ENCODE results near the gene ARHGAP4.

The ARHGAP4 gene

DNA sequence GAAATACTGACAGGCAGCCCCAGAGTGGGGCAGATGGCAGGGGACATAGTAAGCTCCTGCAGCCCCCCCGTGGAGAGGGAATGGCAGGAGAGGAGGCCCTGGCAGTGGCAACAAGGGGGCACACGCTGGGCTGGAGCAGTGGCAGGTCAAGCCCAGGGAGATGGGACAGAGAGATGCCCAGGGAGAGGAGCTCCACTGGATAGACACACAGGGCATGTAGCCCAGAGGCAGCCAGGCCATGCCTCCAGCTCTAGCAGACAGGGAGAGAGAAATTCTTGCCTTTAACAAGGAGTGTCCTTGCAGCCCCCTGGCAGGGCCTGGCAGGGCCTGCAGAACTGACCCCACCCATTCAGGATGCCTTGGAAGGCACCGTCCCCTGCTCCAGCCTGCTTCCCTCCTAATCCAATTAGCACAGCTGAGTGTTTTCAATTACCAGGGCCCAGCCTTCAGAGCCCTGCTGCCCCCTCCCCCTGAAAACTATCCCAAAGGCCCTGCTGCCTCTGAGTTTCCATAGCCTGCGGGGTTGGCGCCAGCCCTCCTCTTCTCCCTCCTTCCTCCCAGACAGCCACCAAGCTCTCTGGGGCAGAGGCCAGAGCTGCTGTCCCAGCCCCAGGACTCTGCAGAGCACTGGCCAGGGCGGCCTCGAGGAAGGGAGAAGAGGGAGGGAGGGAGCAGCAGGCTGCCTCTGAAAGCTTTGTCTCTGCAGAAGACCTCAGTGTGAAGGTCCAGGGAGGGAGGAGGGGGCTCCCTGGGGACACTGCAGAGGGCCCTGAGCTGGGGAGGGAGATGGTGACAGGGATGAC is 52.6 kb downstream of the ARHGAP4 start:
- H3K36me3 ChIP-seq (ENCODE audit: control insufficient read depth, low read depth, low read length), result no peaks in the 10 kb centered on the region
- peaks cover 3% of the 10 kb centered on the region for H3K9me3 ChIP-seq (ENCODE audit: control insufficient read depth, low read depth, low read length)
- no peak overlapping the region for H3K4me3 ChIP-seq (ENCODE audit: low read length)
- no peak overlapping the region for H3K27ac ChIP-seq (ENCODE audit: low read length)
- no peaks in the 10 kb centered on the region for H3K27me3 ChIP-seq (ENCODE audit: control insufficient read depth, insufficient read depth, low read length)
- H3K9ac ChIP-seq (ENCODE audit: low read length), result no peak overlapping the region
- H3K4me1 ChIP-seq (ENCODE audit: control insufficient read depth, low read depth, low read length), result peaks cover 4% of the 10 kb centered on the region

DNA sequence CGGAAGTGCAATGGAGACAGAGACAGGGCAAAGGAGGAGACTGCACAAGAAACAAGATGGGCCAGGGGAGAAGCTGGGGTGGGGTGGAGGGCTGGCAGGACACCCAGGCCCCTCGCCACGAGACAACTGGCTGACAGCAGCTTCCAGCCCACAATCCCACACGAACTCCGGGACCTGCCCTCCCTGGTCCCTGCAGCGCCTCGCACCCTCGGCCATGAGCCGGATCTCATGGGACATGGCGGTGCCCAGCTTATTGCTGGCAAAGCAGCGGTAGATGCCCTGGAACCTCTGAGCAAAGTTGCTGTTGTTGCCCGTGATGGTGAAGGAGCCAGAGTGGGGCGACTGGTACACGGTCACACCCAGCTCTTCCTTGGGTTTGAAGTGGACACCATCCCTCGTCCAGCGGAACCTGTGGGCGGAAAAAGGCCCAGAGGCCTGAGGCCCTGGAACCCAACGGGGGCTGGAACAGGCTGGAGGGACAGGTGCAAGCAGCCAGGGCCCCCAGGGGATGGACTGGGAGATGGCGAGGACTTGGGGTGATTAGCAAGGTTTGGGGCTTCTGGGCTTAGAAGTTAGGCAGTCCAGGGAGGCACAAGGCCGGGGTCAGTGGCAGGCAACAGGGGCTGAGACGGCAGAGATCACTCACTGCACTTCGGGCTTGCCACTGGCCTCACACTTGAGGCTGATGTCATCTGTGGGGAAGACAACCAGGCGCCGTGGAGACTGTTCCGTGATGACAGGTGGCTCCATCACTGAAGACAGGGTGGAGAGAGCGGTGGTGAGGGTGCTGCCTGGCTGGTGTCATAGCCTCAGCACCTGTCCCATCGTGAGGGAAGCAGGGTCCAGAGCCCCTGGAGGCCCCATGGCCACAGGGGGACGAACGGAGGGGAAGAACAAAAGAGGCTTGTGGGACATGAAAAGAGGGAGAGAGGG is 53.9 kb downstream of the ARHGAP4 start:
- Histone ChIP-seq H3K4me3 (ENCODE audit: low read length) (no peak overlapping the region), H3K9me3 (ENCODE audit: control insufficient read depth, low read depth, low read length) (peaks cover 3% of the 10 kb centered on the region), H3K9ac (ENCODE audit: low read length) (no peak overlapping the region), H3K4me1 (ENCODE audit: control insufficient read depth, low read depth, low read length) (no peaks in the 10 kb centered on the region), H3K36me3 (ENCODE audit: control insufficient read depth, low read depth, low read length) (peaks cover 3% of the 10 kb centered on the region), H3K27ac (ENCODE audit: low read length) (no peak overlapping the region), H3K27me3 (ENCODE audit: control insufficient read depth, insufficient read depth, low read length) (no peaks in the 10 kb centered on the region)

DNA sequence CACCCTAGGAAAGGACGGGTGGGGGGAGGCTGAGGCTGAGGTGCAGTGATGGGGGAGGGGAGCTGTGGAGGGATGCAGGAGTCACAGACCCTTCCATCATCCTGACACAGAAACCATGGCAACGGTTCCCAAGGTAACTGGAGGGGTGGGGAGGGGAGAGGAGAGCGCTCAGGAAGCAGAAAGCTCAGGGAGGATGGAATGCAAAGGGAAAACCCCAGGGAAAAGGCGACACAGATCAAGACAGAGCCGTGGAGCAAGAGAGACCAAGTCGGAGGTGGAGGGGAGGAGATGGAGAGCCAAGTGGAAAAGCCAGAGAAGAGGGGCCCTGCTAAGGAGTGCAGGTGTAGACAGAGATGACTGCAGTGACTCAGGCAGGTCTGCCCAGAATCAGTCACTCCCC is 54.6 kb downstream of the ARHGAP4 start:
- Histone ChIP-seq H3K27ac (ENCODE audit: low read length) (no peak overlapping the region), H3K9ac (ENCODE audit: low read length) (no peak overlapping the region), H3K9me3 (ENCODE audit: control insufficient read depth, low read depth, low read length) (peaks cover 3% of the 10 kb centered on the region), H3K27me3 (ENCODE audit: control insufficient read depth, insufficient read depth, low read length) (no peaks in the 10 kb centered on the region), H3K36me3 (ENCODE audit: control insufficient read depth, low read depth, low read length) (peaks cover 3% of the 10 kb centered on the region), H3K4me1 (ENCODE audit: control insufficient read depth, low read depth, low read length) (no peaks in the 10 kb centered on the region), H3K4me3 (ENCODE audit: low read length) (no peak overlapping the region)

DNA sequence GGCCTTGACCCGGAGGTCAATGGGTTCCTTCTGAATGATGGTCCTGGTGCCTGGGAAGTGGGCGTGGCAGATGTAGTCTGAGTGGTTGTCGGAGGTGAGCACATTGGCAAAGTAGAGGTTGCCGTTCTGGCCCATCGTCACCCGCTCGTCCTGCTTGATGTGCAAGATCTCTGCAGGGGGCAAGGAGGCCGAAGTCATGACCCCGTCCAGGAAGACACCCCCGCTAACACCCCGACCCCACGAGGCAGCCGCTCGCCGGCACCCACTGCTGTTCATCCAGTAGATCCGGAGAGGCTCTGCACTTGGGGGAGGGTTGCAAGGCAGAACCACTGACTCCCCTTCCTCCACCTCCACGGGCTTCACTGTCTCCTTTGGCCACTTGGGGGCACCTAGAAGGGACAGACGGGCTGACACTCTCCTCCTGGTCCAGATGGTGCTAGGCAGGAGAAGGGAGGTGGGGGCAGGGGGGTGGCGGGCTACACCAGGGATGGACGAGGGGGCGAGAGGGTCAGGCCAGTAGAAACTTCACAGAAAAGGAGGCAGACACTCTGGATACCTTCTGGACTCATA is 55.2 kb downstream of the ARHGAP4 start:
- Histone ChIP-seq H3K4me3 (ENCODE audit: low read length) (no peak overlapping the region), H3K36me3 (ENCODE audit: control insufficient read depth, low read depth, low read length) (peaks cover 3% of the 10 kb centered on the region), H3K9ac (ENCODE audit: low read length) (no peak overlapping the region), H3K27me3 (ENCODE audit: control insufficient read depth, insufficient read depth, low read length) (no peaks in the 10 kb centered on the region), H3K9me3 (ENCODE audit: control insufficient read depth, low read depth, low read length) (peaks cover 3% of the 10 kb centered on the region), H3K4me1 (ENCODE audit: control insufficient read depth, low read depth, low read length) (no peaks in the 10 kb centered on the region), H3K27ac (ENCODE audit: low read length) (no peak overlapping the region)

DNA sequence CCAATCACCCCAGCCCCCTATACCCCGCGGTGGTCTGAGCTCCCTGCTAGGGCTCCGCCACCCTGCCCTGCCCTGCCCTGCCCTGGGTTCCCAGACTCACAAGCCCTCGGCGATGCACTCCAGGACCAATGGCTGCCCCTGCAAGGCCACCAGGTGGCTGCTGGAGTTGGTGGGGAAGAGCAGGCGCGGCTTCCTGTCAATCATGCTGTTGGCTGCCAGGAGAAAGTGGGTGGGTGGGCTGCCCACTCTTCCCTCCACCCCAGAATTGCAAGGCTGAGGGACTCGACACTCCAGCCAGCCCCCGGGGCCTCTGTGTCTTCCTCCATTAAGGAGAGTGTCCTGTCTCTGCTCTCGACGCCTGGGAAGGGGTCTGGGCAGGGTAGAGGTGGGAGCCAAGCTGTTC is 55.8 kb downstream of the ARHGAP4 start:
- no peaks in the 10 kb centered on the region for H3K27me3 ChIP-seq (ENCODE audit: control insufficient read depth, insufficient read depth, low read length)
- no peaks in the 10 kb centered on the region for H3K4me1 ChIP-seq (ENCODE audit: control insufficient read depth, low read depth, low read length)
- peaks cover 3% of the 10 kb centered on the region for H3K36me3 ChIP-seq (ENCODE audit: control insufficient read depth, low read depth, low read length)
- no peak overlapping the region for H3K4me3 ChIP-seq (ENCODE audit: low read length)
- H3K27ac ChIP-seq (ENCODE audit: low read length), result no peak overlapping the region
- H3K9me3 ChIP-seq (ENCODE audit: control insufficient read depth, low read depth, low read length), result peaks cover 3% of the 10 kb centered on the region
- no peak overlapping the region for H3K9ac ChIP-seq (ENCODE audit: low read length)

DNA sequence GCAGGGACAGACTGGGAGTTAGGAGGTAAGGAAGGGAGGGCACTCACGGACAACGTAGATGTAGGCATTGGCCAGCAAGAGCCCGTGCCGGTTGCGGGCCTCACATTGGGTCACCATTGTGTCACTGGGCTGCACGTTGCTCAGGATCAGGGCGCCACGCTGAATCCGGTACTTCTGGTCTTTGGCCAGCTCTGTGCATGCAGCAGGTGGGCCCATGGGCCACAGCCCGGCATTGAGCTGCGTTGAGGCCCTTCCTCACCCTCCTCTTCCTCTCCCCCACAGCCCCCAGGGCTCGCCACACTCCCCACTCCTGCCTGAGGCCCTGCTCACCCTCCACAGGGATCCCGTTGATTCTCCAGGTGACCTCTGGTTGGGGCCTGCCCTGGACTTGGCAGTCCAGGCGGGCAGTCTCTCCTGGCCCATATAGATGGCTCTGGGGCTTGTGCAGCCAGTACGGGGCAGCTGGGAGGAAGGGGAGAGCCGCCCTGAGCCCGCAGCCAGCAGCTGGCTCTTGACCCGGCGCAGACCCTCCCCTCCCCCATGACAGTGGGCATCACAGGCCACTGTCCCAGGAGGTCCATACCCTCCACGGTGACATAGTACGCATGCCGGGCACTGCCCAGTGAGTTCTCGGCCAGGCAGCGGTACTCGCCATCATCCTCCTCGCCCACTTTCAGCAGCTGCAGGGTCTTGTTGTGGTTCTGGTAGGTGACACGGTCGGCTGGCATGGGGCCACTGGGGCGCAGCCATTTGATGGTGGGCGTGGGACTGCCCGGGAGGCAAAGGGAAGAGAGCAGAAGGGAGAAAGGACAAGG is 56.4 kb downstream of the ARHGAP4 start:
- Histone ChIP-seq H3K9ac (ENCODE audit: low read length) (no peak overlapping the region), H3K27ac (ENCODE audit: low read length) (no peak overlapping the region), H3K4me1 (ENCODE audit: control insufficient read depth, low read depth, low read length) (no peaks in the 10 kb centered on the region), H3K36me3 (ENCODE audit: control insufficient read depth, low read depth, low read length) (peaks cover 3% of the 10 kb centered on the region), H3K27me3 (ENCODE audit: control insufficient read depth, insufficient read depth, low read length) (no peaks in the 10 kb centered on the region), H3K4me3 (ENCODE audit: low read length) (no peak overlapping the region), H3K9me3 (ENCODE audit: control insufficient read depth, low read depth, low read length) (peaks cover 3% of the 10 kb centered on the region)

DNA sequence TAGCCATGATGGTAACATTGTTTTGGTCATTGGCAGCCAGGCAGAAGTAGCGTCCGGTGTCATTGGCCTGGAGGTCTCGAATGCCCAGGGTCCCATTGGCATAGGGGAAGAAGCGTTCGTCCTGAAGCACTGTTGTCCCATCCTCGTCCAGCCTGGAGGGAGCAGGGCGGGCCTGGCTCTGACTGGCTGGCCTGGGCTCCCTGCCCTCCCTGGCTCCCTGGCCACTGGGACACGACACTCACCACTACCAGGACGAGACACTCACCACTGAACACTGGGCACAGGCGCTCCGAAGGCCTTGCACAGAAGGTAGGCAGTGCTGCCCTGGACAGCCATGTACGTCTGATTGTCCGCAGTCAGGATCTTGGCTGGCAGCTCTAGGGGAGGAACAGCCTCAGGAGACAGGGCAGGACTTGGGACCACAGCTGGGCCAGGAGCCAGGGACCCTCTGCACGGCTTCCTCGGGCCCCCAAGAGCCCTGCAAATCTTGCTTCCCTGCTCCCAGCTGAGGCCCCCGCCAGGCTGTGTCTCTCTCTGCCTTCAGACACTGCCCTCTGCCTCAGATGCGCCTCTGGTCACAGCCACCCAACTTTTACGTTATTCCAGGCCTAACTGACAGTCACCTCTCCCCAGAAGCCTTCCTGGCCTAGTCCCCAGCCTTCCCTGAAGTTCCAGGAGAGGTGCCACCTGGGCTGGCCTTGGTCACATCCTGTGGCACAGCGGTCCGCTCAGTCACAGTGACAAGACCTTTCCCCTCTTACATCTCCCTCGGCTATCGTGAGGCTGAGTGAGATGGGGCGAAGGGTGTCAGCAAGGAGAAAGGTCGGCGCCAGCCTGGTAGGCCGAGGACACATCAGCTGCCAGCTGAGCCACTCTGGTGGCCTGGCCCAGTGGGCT is 57.2 kb downstream of the ARHGAP4 start:
- Histone ChIP-seq H3K36me3 (ENCODE audit: control insufficient read depth, low read depth, low read length) (peaks cover 3% of the 10 kb centered on the region), H3K4me3 (ENCODE audit: low read length) (no peak overlapping the region), H3K27ac (ENCODE audit: low read length) (no peak overlapping the region), H3K9ac (ENCODE audit: low read length) (no peak overlapping the region), H3K4me1 (ENCODE audit: control insufficient read depth, low read depth, low read length) (no peaks in the 10 kb centered on the region), H3K9me3 (ENCODE audit: control insufficient read depth, low read depth, low read length) (peaks cover 3% of the 10 kb centered on the region), H3K27me3 (ENCODE audit: control insufficient read depth, insufficient read depth, low read length) (no peaks in the 10 kb centered on the region)

DNA sequence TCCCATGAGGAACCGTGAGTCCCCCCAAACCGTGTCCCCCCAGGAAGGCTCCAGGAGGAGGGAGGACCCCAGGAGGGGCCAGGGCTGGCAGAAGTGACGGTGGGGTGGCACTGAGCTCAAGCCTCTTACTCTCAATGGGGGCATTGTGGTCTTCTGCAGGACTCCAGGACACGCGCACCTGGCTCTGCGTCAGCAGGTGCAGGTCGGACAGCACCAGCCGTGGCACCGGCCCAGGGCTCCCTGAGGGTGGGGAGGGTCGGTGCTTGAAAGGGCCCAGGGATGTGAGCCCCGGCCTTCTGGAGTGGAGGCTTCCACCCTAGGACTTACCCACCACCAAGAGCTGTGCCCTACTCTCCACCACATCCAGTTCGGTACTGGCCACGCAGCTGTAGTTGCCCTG is 58.4 kb downstream of the ARHGAP4 start:
- Histone ChIP-seq H3K36me3 (ENCODE audit: control insufficient read depth, low read depth, low read length) (peaks cover 3% of the 10 kb centered on the region), H3K27me3 (ENCODE audit: control insufficient read depth, insufficient read depth, low read length) (no peaks in the 10 kb centered on the region), H3K9me3 (ENCODE audit: control insufficient read depth, low read depth, low read length) (peaks cover 3% of the 10 kb centered on the region), H3K9ac (ENCODE audit: low read length) (no peak overlapping the region), H3K4me1 (ENCODE audit: control insufficient read depth, low read depth, low read length) (no peaks in the 10 kb centered on the region), H3K27ac (ENCODE audit: low read length) (no peak overlapping the region), H3K4me3 (ENCODE audit: low read length) (no peak overlapping the region)

DNA sequence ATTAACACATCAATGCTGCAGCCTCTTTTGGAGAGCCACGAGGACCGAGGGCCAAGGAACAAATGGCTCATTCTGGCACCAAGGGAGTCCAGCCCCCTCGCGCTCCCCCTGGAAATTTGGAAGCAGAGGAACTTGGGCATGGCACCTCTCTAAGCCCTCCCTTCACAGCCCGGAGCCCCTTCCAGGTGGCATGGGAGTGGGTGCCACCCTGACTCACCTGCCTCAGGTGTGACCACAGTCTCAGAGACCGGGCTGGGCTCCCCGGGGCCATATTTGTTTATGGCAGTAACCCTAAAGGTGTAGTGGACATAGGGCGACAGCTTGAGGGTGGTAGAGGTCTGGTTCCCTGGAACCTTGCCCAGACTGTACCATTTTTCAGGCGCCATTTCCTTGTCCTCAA is 58.9 kb downstream of the ARHGAP4 start:
- peaks cover 3% of the 10 kb centered on the region for H3K36me3 ChIP-seq (ENCODE audit: control insufficient read depth, low read depth, low read length)

DNA sequence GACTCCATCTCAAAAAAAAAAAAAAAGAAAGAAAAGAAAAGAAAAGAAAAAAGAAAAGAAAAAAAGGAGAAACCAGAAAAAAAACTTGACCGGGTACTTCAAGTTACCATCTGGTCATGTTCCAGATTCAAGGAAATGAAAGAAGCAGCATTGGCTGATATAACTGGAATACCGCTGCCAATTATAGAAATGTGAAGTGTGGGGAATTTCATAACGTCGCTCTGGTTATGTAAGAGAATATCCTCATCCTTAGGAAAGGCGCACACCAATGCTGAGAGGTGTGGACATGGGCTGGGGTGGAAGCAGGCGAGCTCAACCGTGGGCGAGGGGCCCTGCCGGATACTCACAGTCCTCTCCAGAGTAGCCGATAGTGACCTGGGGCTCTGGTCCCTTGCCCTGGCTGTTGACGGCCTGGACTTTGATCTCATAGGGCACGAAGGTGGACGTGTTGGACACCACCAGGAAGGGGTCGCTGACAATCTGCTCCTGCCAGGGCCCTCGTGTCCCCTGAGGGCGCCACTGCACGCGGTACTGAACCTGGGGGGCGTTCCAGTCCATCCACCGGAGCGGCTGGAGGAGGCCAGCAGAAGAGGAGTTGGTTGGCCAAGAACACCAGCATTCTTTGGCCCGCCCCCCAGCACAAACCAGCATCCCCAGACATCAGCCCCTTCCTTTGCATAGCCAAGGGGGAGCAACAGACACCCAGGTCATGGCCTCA is 59.6 kb downstream of the ARHGAP4 start:
- H3K27me3 ChIP-seq (ENCODE audit: control insufficient read depth, insufficient read depth, low read length), result no peaks in the 10 kb centered on the region

More for the DNA sequence above, 58.9 kb downstream of the ARHGAP4 start:
- Histone ChIP-seq H3K4me1 (ENCODE audit: control insufficient read depth, low read depth, low read length) (no peaks in the 10 kb centered on the region), H3K27me3 (ENCODE audit: control insufficient read depth, insufficient read depth, low read length) (no peaks in the 10 kb centered on the region), H3K9me3 (ENCODE audit: control insufficient read depth, low read depth, low read length) (peaks cover 3% of the 10 kb centered on the region), H3K4me3 (ENCODE audit: low read length) (no peak overlapping the region), H3K9ac (ENCODE audit: low read length) (no peak overlapping the region), H3K27ac (ENCODE audit: low read length) (no peak overlapping the region)

More for the DNA sequence above, 59.6 kb downstream of the ARHGAP4 start:
- Histone ChIP-seq H3K4me3 (ENCODE audit: low read length) (no peak overlapping the region), H3K9ac (ENCODE audit: low read length) (no peak overlapping the region), H3K9me3 (ENCODE audit: control insufficient read depth, low read depth, low read length) (peaks cover 3% of the 10 kb centered on the region), H3K4me1 (ENCODE audit: control insufficient read depth, low read depth, low read length) (no peaks in the 10 kb centered on the region), H3K36me3 (ENCODE audit: control insufficient read depth, low read depth, low read length) (peaks cover 3% of the 10 kb centered on the region), H3K27ac (ENCODE audit: low read length) (no peak overlapping the region)

Measured in iPS-18a (cell line).